GM10248 (cell line): Measurements from ENCODE around the gene MYBPC1.
"Not testable (repeated sequence)": the region's sequence is repeated elsewhere in the genome, so short reads cannot be mapped to it uniquely, and the experiment has no call there.

Experiments
- CTCF ChIA-PET: fragments of 300-600 bp; sonication (Branson Sonifier 250); formaldehyde crosslinking; extraction: SDS; loops from one replicate; lab custom pipeline; 2021; ENCODE audit warnings: antibody characterized with exemption; lab: Yijun Ruan, JAX
- POLR2A ChIA-PET: fragments of 350-650 bp; sonication (Branson Sonifier 250); formaldehyde crosslinking; extraction: SDS; loops from one replicate; lab custom pipeline; 2020; ENCODE audit warnings: antibody characterized with exemption; lab: Yijun Ruan, JAX
- DNase-seq: peaks from one replicate; pipeline ENCODE4 v3.0.0; 2012; ENCODE audit errors: extremely low spot score
- CTCF ChIP-seq: IDR thresholded peaks from 2 replicates; pipeline ENCODE4 v1.5.1; 2012; ENCODE audit warnings: mild to moderate bottlenecking, low read depth; ENCODE audit errors: extremely low read depth, missing control alignments, control extremely low read depth

Gene MYBPC1, protein sequence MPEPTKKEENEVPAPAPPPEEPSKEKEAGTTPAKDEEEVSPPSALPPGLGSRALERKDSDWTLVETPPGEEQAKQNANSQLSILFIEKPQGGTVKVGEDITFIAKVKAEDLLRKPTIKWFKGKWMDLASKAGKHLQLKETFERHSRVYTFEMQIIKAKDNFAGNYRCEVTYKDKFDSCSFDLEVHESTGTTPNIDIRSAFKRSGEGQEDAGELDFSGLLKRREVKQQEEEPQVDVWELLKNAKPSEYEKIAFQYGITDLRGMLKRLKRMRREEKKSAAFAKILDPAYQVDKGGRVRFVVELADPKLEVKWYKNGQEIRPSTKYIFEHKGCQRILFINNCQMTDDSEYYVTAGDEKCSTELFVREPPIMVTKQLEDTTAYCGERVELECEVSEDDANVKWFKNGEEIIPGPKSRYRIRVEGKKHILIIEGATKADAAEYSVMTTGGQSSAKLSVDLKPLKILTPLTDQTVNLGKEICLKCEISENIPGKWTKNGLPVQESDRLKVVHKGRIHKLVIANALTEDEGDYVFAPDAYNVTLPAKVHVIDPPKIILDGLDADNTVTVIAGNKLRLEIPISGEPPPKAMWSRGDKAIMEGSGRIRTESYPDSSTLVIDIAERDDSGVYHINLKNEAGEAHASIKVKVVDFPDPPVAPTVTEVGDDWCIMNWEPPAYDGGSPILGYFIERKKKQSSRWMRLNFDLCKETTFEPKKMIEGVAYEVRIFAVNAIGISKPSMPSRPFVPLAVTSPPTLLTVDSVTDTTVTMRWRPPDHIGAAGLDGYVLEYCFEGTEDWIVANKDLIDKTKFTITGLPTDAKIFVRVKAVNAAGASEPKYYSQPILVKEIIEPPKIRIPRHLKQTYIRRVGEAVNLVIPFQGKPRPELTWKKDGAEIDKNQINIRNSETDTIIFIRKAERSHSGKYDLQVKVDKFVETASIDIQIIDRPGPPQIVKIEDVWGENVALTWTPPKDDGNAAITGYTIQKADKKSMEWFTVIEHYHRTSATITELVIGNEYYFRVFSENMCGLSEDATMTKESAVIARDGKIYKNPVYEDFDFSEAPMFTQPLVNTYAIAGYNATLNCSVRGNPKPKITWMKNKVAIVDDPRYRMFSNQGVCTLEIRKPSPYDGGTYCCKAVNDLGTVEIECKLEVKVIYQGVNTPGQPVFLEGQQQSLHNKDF

DNA sequence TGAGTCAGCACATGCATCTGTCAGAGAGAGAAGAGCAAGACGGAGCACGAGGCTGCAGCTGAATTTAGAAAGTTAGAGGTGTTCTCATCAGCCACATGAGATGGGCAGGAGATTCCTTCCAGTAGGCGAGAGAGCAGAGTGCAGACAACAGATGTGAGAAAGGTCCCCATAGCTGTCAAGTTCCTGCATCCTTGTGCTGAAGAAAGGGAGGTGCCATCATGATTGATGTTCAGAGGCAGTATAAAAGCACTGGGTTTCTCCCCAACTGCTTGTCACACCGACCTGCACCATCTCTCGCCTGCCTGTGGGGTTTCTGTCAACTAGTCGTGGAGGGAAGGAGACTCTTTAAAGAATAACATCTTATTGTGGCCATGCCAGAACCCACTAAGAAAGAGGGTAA is at the start of gene MYBPC1:
Gene MYBPC1 (plus strand): TSS at position 272 of the 400 bp plus-strand sequence. CDS start 100 bp downstream, at position 372.
- no peak for DNase-seq
- no peak for TF ChIP-seq CTCF
- POLR2A ChIA-PET = interaction anchor here (0.6 kb wide), 1 partner anchor 941 kb away, joined by 3 read pairs; no protein-coding TSS in a partner anchor
- CTCF ChIA-PET = no interaction called here

DNA sequence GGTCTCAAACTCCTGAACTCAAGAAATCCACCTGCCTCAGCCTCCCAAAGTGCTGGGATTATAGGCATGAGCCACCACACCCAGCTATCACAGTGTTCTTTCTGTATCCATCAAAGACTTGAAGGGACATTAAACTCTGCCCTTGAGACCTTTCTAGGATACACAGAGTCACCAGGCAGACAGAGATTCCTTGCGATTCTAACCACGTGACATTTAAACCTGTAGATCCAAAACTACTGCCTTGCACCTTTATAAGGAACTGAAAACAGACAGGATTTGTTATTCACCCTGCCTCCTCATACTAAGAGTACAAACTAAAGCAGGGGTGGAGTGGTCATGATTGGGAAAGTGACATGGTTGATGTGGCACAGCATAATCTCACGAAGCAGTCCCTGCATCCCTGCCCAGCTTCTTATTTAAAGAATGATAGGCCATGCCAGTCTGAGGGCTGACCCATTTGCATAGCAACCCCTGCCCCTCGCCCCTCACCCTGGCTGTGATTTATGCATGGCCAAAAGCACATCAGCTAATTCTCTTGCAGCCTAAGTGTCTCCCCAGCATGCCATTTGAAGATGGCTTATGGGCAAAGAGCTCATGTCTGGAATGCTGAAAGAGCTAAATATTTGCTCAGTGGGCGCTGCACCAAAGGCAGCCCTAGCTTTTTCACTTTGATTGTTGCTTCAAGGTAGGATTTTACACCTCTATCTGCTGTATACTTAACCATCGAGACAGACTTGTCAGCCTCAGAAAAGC is 43.2 kb upstream of the MYBPC1 start:
- CTCF ChIA-PET = interaction anchor here (1.5 kb wide), 1 partner anchor 12 kb away, joined by 4 read pairs; no protein-coding TSS in a partner anchor
- no peak for DNase-seq
- TF ChIP-seq CTCF = no peak
- POLR2A ChIA-PET = no interaction called here

DNA sequence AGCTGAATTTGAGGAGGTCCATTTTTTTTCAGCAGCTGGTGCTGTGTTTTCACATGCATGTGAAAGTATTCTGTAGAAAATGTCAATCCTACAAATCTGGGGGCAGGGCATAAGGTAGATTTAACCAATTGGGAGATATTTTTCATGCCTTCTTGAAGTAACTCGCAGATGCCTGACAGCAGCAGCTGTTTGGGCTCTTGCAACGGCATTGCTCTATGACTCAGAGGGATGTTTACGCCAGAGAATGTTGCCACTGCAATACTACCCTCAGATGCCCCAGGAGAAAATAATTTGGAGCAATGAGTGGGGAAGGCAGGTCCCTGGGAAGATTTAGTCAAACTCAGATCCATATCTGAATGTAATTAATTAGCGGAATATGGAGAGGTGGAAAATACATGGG is 42.5 kb upstream of the MYBPC1 start:
- DNase-seq = no peak
- CTCF ChIA-PET = interaction anchor here (1.5 kb wide), 1 partner anchor 13 kb away, joined by 4 read pairs; no protein-coding TSS in a partner anchor
- POLR2A ChIA-PET = no interaction called here
- TF ChIP-seq CTCF = no peak

GRCh38 chr12:101557094-101557493 is 37.7 kb upstream of the MYBPC1 start:
- ChIA-PET POLR2A (no interaction called here), CTCF (interaction anchor here (0.9 kb wide), 1 partner anchor 48 kb away, joined by 3 read pairs; no protein-coding TSS in a partner anchor)
- no peak for TF ChIP-seq CTCF
- no peak for DNase-seq

DNA sequence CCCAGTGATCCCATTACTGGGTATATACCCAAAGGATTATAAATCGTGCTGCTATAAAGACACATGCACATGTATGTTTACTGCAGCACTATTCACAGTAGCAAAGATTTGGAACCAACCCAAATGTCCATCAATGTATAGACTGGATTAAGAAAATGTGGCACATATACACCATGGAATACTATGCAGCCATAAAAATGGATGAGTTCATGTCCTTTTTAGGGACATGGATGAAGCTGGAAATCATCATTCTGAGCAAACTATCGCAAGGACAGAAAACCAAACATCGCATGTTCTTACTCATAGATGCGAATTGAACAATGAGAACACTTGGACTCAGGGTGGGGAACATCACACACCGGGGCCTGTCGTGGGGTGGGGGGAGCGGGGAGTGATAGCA is 36.0 kb upstream of the MYBPC1 start:
- CTCF ChIA-PET, DNase-seq, POLR2A ChIA-PET: not testable (repeated sequence)

- TF ChIP-seq CTCF = no peak
- no peak for DNase-seq
- ChIA-PET POLR2A (no interaction called here), CTCF (interaction anchor here (1.3 to 2.2 kb wide), 2 partner anchors 10 to 23 kb away, joined by 3 to 4 read pairs; no protein-coding TSS in a partner anchor)
These were observed 31.6 kb upstream of the MYBPC1 start for GRCh38 chr12:101563212-101563611.
